MM.1S (cell line): ENCODE measurements around the gene EPHB6.

ENCODE experiments used
- DNase-seq: peaks from one replicate; pipeline ENCODE4 v3.0.0-alpha.2; 2015
- H2AFZ ChIP-seq: fragments of 300-600 bp; sonication (generic); 2 replicates; pipeline ENCODE4 v1.6.0; 2016; ENCODE audit warnings: antibody characterized with exemption, low read length
- H3F3A ChIP-seq: fragments of 300-600 bp; sonication (generic); 2 replicates; pipeline ENCODE4 v1.6.1; 2016; ENCODE audit warnings: mild to moderate bottlenecking, antibody characterized with exemption, low read length, moderate library complexity, mixed read lengths; ENCODE audit not compliant: insufficient read depth
- H3K27ac ChIP-seq: fragments of 300-600 bp; sonication (generic); 2 replicates; pipeline ENCODE4 v1.5.1; 2016; ENCODE audit warnings: mild to moderate bottlenecking, low read length
- H3K27me3 ChIP-seq: fragments of 300-600 bp; sonication (generic); replicated peaks from 2 replicates; pipeline ENCODE4 v1.6.0; 2016; ENCODE audit warnings: low read length; ENCODE audit not compliant: insufficient read depth
- H3K36me3 ChIP-seq: fragments of 300-600 bp; sonication (generic); replicated peaks from 2 replicates; pipeline ENCODE4 v1.6.1; 2016; ENCODE audit warnings: mild to moderate bottlenecking, low read length, mixed read lengths; ENCODE audit not compliant: insufficient read depth
- H3K4me1 ChIP-seq: fragments of 300-600 bp; sonication (generic); 2 replicates; pipeline ENCODE4 v1.6.1; 2016; ENCODE audit warnings: low read length, mixed read lengths
- H3K4me2 ChIP-seq: fragments of 300-600 bp; sonication (generic); 2 replicates; pipeline ENCODE4 v1.6.0; 2016; ENCODE audit warnings: low read depth, low read length
- H3K4me3 ChIP-seq: fragments of 300-600 bp; sonication (generic); 2 replicates; pipeline ENCODE4 v1.5.1; 2016; ENCODE audit warnings: low read length, mixed read lengths
- H3K79me2 ChIP-seq: fragments of 300-600 bp; sonication (generic); 2 replicates; pipeline ENCODE4 v1.6.1; 2016; ENCODE audit warnings: mixed run types, low read length, mixed read lengths
- H3K9ac ChIP-seq: fragments of 300-600 bp; sonication (generic); 2 replicates; pipeline ENCODE4 v1.6.1; 2016; ENCODE audit warnings: low read length, mixed read lengths
- H3K9me2 ChIP-seq: fragments of 300-600 bp; sonication (generic); replicated peaks from 2 replicates; pipeline ENCODE4 v1.6.1; 2016; ENCODE audit warnings: mild to moderate bottlenecking, low read length, mixed read lengths; ENCODE audit not compliant: insufficient read depth
- H3K9me3 ChIP-seq: fragments of 300-600 bp; sonication (generic); replicated peaks from 2 replicates; pipeline ENCODE4 v1.6.1; 2016; ENCODE audit warnings: mild to moderate bottlenecking, low read length, mixed read lengths; ENCODE audit not compliant: insufficient read depth
- H4K20me1 ChIP-seq: fragments of 300-600 bp; sonication (generic); 2 replicates; pipeline ENCODE4 v1.6.1; 2016; ENCODE audit warnings: mild to moderate bottlenecking, low read length, moderate library complexity, mixed read lengths; ENCODE audit not compliant: insufficient read depth
- EZH2 ChIP-seq: fragments of 300-600 bp; sonication (generic); optimal IDR thresholded peaks from 2 replicates; pipeline ENCODE3; 2017; ENCODE audit warnings: low read depth, mild to moderate bottlenecking, antibody characterized with exemption, low read length, mixed read lengths
- EZH2phosphoT487 ChIP-seq: fragments of 300-600 bp; sonication (generic); IDR thresholded peaks from 2 replicates; pipeline ENCODE4 v1.6.1; 2018; ENCODE audit warnings: antibody characterized with exemption, low read length
- TF ChIP-seq, protein P1 (sequence below): fragments of 300-600 bp; sonication (generic); IDR thresholded peaks from 2 replicates; pipeline ENCODE4 v1.5.1; 2016; ENCODE audit warnings: antibody characterized with exemption, low read length, mixed read lengths

The EPHB6 gene

GRCh38 chr7:142870147-142870559 lies 15.3 kb downstream of the EPHB6 start:
- H3K79me2 ChIP-seq, result no peaks in the 10 kb centered on the region
- H3K9ac ChIP-seq, result no peak overlapping the region
- H3K9me2 ChIP-seq, result no peaks in the 10 kb centered on the region
- H3K4me3 ChIP-seq, result no peak overlapping the region
- H3K27me3 ChIP-seq, result peaks cover 49% of the 10 kb centered on the region
- H3K4me1 ChIP-seq, result no peaks in the 10 kb centered on the region
- no peaks in the 10 kb centered on the region for H3K36me3 ChIP-seq
- DNase-seq, result no peak
- H3K4me2 ChIP-seq, result no peak overlapping the region
- TF ChIP-seq EZH2 (no peak), EZH2phosphoT487 (no peak)
- TF ChIP-seq, protein P1, sequence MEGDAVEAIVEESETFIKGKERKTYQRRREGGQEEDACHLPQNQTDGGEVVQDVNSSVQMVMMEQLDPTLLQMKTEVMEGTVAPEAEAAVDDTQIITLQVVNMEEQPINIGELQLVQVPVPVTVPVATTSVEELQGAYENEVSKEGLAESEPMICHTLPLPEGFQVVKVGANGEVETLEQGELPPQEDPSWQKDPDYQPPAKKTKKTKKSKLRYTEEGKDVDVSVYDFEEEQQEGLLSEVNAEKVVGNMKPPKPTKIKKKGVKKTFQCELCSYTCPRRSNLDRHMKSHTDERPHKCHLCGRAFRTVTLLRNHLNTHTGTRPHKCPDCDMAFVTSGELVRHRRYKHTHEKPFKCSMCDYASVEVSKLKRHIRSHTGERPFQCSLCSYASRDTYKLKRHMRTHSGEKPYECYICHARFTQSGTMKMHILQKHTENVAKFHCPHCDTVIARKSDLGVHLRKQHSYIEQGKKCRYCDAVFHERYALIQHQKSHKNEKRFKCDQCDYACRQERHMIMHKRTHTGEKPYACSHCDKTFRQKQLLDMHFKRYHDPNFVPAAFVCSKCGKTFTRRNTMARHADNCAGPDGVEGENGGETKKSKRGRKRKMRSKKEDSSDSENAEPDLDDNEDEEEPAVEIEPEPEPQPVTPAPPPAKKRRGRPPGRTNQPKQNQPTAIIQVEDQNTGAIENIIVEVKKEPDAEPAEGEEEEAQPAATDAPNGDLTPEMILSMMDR, result no peak
- H2AFZ ChIP-seq, result no peak overlapping the region
- no peaks in the 10 kb centered on the region for H4K20me1 ChIP-seq
- H3K9me3 ChIP-seq, result no peaks in the 10 kb centered on the region
- no peaks in the 10 kb centered on the region for H3F3A ChIP-seq
- H3K27ac ChIP-seq, result no peak overlapping the region

DNA sequence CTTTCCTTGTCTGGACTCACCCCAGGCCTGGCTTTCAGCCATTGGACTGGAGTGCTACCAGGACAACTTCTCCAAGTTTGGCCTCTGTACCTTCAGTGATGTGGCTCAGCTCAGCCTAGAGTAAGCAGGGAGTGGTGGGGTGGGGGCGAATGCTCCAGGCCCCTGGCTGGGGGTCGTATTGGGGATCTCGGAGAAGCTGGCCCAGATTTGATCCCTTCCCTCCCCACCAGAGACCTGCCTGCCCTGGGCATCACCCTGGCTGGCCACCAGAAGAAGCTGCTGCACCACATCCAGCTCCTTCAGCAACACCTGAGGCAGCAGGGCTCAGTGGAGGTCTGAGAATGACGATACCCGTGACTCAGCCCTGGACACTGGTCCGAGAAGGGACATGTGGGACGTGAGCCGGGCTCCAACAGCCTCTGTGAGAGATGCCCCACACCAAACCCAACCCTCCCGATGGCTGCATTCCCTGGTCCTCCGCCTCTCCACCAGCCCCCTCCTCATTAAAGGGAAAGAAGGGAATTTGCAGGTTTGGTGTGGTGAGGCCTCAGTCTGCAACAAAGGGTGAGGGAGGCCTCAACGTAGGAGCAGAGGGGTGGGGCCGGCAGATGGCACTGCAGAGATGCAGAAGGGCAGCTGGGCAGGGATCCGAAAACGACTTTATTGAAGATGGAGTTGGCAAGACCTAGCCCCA lies 15.8 kb downstream of the EPHB6 start:
- DNase-seq, result no peak
- H3K27ac ChIP-seq, result no peak overlapping the region
- no peak overlapping the region for H2AFZ ChIP-seq
- no peaks in the 10 kb centered on the region for H3K79me2 ChIP-seq
- no peaks in the 10 kb centered on the region for H3K9me2 ChIP-seq
- no peaks in the 10 kb centered on the region for H3K36me3 ChIP-seq
- peaks cover 49% of the 10 kb centered on the region for H3K27me3 ChIP-seq
- no peaks in the 10 kb centered on the region for H4K20me1 ChIP-seq
- no peaks in the 10 kb centered on the region for H3F3A ChIP-seq
- H3K4me2 ChIP-seq, result no peak overlapping the region
- no peak overlapping the region for H3K4me3 ChIP-seq
- TF ChIP-seq EZH2, result no peak
- TF ChIP-seq, protein P1, result no peak
- no peak overlapping the region for H3K9ac ChIP-seq
- no peaks in the 10 kb centered on the region for H3K4me1 ChIP-seq
- no peaks in the 10 kb centered on the region for H3K9me3 ChIP-seq

GRCh38 chr7:142871260-142872105 lies 16.6 kb downstream of the EPHB6 start:
- no peaks in the 10 kb centered on the region for H4K20me1 ChIP-seq
- no peaks in the 10 kb centered on the region for H3K36me3 ChIP-seq
- no peak for DNase-seq
- no peak overlapping the region for H3K4me2 ChIP-seq
- H3K9ac ChIP-seq, result no peak overlapping the region
- H3K79me2 ChIP-seq, result no peaks in the 10 kb centered on the region
- peaks cover 45% of the 10 kb centered on the region for H3K27me3 ChIP-seq
- no peak overlapping the region for H2AFZ ChIP-seq
- no peaks in the 10 kb centered on the region for H3K9me2 ChIP-seq
- H3K4me1 ChIP-seq, result no peaks in the 10 kb centered on the region
- no peak overlapping the region for H3K4me3 ChIP-seq
- H3K9me3 ChIP-seq, result no peaks in the 10 kb centered on the region
- TF ChIP-seq, protein P1, result no peak
- no peak for TF ChIP-seq EZH2
- TF ChIP-seq EZH2phosphoT487, result no peak
- H3F3A ChIP-seq, result no peaks in the 10 kb centered on the region
- no peak overlapping the region for H3K27ac ChIP-seq
